ENCODE measurements around the gene VIPR2.

- TF ChIP-seq CTCF (IDR thresholded peaks at IDR 0.05) (no peak), POLR2A (IDR thresholded peaks at IDR 0.05) (no peak)
Measured at GRCh38 chr7:159147687-159148086, 3.0 kb upstream of the VIPR2 start.
